Heart right ventricle (tissue), 16 donors: ENCODE results near the gene ALOX15B. TPM values are rescaled to one million over a fixed set of nuclear protein-coding genes. Genes with fewer than 3 reads are reported as not detected.

Experiments
- ATAC-seq, 8 donors: fragments of 200-7000 bp; cut with Tn5 transposase; one replicate each; pipeline ENCODE4 v1.9.1; 2020; ENCODE audit warnings: mild to moderate bottlenecking in 8 of 8, moderate library complexity in 8 of 8, moderate number of reproducible peaks in 1 of 8
- DNase-seq, 2 donors: peaks; one replicate each; pipeline ENCODE4 v3.0.0-alpha.2; 2020
- H3K27ac ChIP-seq, 10 donors: fragments of 200-600 bp; sonication (generic) in 2 of 10; one replicate each; pipeline versions ENCODE4 v1.5.0 to v1.8.0; 2020 to 2022; ENCODE audit warnings: mild to moderate bottlenecking in 3 of 10
- H3K27me3 ChIP-seq, 7 donors: fragments of 200-600 bp; one replicate each; pipeline ENCODE4 v1.8.0; 2021 to 2022; ENCODE audit warnings: mild to moderate bottlenecking in 2 of 7
- H3K36me3 ChIP-seq, 9 donors: fragments of 200-600 bp; sonication (generic) in 1 of 9; one replicate each; pipeline versions ENCODE4 v1.5.0 to v1.8.0; 2020 to 2022; ENCODE audit warnings: mild to moderate bottlenecking in 2 of 9
- H3K4me1 ChIP-seq, 9 donors: fragments of 200-600 bp; sonication (generic) in 1 of 9; one replicate each; pipeline versions ENCODE4 v1.5.0 to v1.8.0; 2020 to 2022; ENCODE audit warnings: mild to moderate bottlenecking in 4 of 9
- H3K4me3 ChIP-seq, 10 donors: fragments of 200-600 bp; sonication (generic) in 2 of 10; one replicate each; pipeline versions ENCODE4 v1.5.0 to v1.8.0; 2020 to 2022; ENCODE audit warnings: mild to moderate bottlenecking in 7 of 10, moderate library complexity in 2 of 10
- H3K9me3 ChIP-seq, 11 donors: fragments of 200-600 bp in 10 of 11; sonication (generic) in 2 of 11; one replicate each; pipeline versions ENCODE4 v1.5.0 to v1.8.0; 2013 to 2022; ENCODE audit warnings: mild to moderate bottlenecking in 2 of 11, control low read depth in 1 of 11, moderate library complexity in 1 of 11
- WGBS, 2 donors: extraction: QIAGEN DNeasy Blood & Tissue Kit; methylation state at CpG; one replicate each; pipeline ENCODE4 v1.1.7; 2013; ENCODE audit warnings: inconsistent platforms in 1 of 2; 5-methylcytosine and 5-hydroxymethylcytosine counted together
- intact Hi-C, 10 donors: fragments of 100-400 bp; cut with DNase I; formaldehyde crosslinking; loops; one replicate each; pipeline versions ENCODE4 v1.11.1 to v1.14.2; 2022
- polyA plus RNA-seq, 2 donors: library from polyadenylated mRNA; stranded (reverse); fragments of 200-250 nt; gene quantifications; one replicate each; pipeline ENCODE4 v1.2.3, GENCODE V29; 2013
- total RNA-seq, 10 donors: library from RNA; stranded (reverse); fragmentation: NEBNext Ultra II Directional in 3 of 10; extraction: Animal tissue kit (Norgen Biotek cat#: 25700) in 3 of 10; gene quantifications; one replicate each; pipeline versions ENCODE4 v1.2.1 to v1.2.4, GENCODE V29; 2021 to 2023
- TF ChIP-seq, protein P1 (sequence below), 9 donors: fragments of 200-600 bp; sonication (generic) in 2 of 9; IDR thresholded peaks; one replicate each; pipeline versions ENCODE4 v1.5.0 to v1.8.0; 2021 to 2022; ENCODE audit warnings: antibody characterized with exemption in 9 of 9, mild to moderate bottlenecking in 5 of 9, moderate library complexity in 1 of 9
- donor health status: Arrhythmogenic right ventricular cardiomyopathy.
- donor health status: ischemic (EF 13 %, LVEDD 7.1; RV severe dilation, severe dysfunction).
- donor health status: healthy with polysubstance abuse.
- donor health status: DM: no; HTN: yes; CAD: no.
- donor health status: DM: no; HTN: no; CAD: no.
- donor health status: ischemic (EF 25% LVEDD 6.9; RV normal size, moderate dysfunction).
- donor health status: ischemic (EF 25% LVEDD 5.7; RV mildly dilated, moderate dysfunction).
- donor health status: healthy.
- donor health status: DM: yes; HTN: yes; CAD: no.
- donor health status: Ischemic cardiomyopathy.
- donor health status: ischemic (EF 35%, LVEDD 5.7; RV mildly dilated, moderate dysfunction).
- donor health status: nonischemic (EF 11% LVEDD 7.7; RV severe dilation, severe dysfunction).
- donor health status: DM: yes; HTN: yes; CAD: no.
- donor health status: PGD.
- donor health status: ischemic (EF 29% LVEDD 5.4; RV normal size, mild dysfunction).
- donor health status: nonischemic (EF 23%, LVEDD 6.1; RV moderate dilation, normal function).

Gene ALOX15B
- total and polyA plus RNA-seq, 12 donors: 0.10 to 1.3 (median 0.27) TPM; not detected in 6

DNA sequence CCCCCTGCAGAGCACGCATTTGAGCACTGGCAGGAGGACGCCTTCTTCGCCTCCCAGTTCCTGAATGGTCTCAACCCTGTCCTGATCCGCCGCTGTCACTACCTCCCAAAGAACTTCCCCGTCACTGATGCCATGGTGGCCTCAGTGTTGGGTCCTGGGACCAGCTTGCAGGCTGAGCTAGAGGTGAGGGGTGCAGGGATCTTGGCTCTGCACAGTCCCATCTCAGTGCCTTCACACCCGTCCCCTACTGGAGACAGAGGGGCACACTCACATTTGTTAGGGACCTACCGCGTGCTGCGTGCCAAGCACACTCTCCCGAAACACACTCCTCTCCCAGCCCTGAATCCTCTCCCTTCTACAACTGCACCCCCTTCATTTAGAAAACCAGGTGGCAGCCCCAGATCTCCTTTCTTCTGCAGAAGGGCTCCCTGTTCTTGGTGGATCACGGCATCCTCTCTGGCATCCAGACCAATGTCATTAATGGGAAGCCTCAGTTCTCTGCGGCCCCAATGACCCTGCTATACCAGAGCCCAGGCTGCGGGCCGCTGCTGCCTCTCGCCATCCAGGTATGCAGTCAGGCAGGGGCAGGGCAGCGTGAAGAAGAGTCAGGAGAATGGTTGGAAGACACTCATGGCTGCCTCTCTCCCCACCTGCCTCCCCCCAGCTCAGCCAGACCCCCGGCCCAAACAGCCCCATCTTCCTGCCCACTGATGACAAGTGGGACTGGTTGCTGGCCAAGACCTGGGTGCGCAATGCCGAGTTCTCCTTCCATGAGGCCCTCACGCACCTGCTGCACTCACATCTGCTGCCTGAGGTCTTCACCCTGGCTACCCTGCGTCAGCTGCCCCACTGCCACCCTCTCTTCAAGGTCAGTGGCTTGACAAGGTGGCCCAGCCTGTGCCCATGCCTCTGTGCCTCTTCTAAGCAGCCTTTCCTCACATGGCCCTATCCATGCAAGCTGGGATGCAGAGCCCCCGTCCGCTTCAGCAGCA lies 6.3 kb downstream of the ALOX15B start:
- Histone ChIP-seq H3K9me3 (no peaks in the 10 kb centered on the region), H3K27me3 (peaks cover 0 to 29% (median 1%) of the 10 kb centered on the region in 7 donors), H3K4me3 (no peak overlapping the region), H3K36me3 (no peaks in the 10 kb centered on the region), H3K4me1 (peaks cover 0 to 23% (median 0%) of the 10 kb centered on the region in 9 donors), H3K27ac (no peak overlapping the region)
- WGBS, 2 donors: 83 to 85% methylated on average over 24 of the region's 24 CpGs
- intact Hi-C loops: loop anchor here (5.0 to 10.0 kb wide), 9 partner anchors 130 to 310 kb away; partner anchors contain the start of gene RNF227 (in 1 of the 10)
- TF ChIP-seq, protein P1, sequence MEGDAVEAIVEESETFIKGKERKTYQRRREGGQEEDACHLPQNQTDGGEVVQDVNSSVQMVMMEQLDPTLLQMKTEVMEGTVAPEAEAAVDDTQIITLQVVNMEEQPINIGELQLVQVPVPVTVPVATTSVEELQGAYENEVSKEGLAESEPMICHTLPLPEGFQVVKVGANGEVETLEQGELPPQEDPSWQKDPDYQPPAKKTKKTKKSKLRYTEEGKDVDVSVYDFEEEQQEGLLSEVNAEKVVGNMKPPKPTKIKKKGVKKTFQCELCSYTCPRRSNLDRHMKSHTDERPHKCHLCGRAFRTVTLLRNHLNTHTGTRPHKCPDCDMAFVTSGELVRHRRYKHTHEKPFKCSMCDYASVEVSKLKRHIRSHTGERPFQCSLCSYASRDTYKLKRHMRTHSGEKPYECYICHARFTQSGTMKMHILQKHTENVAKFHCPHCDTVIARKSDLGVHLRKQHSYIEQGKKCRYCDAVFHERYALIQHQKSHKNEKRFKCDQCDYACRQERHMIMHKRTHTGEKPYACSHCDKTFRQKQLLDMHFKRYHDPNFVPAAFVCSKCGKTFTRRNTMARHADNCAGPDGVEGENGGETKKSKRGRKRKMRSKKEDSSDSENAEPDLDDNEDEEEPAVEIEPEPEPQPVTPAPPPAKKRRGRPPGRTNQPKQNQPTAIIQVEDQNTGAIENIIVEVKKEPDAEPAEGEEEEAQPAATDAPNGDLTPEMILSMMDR (IDR thresholded peaks at IDR 0.05): no peak
- ATAC-seq: no peak
- no peak for DNase-seq

DNA sequence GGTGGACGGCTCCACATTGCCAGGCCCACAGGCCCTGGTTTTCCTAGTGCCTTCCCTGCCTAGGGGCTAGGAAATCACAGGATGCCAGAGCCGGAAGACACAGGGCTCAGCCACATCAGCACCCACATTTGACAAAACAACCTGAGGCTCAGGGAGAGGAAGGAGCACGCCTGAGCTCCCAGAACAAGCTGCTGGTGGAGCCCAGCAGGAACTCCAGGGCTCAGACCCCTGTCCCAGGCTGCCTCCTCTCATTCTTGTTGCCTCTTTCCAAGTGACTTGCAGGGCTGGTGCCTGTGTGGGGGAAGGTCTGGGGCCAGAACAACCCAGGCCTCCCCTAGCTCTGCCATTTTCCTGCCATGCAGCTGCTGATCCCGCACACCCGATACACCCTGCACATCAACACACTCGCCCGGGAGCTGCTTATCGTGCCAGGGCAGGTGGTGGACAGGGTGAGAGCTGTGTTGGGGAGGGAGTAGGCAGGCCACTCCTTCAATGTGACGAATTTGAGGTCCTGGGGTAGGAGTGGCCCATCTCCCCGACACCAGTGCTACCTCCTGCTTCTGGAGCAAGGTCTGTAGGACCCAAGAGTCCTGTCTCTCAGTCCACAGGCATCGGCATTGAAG lies 7.6 kb downstream of the ALOX15B start:
- DNase-seq (no peak), ATAC-seq (peak in 1 of 8 donors; percentile 29)
- no peaks in the 10 kb centered on the region for H3K9me3 ChIP-seq
- intact Hi-C loops: loop anchor here in 4 of 10 donors (10.0 kb wide), 5 partner anchors 132 to 312 kb away; partner anchors contain the start of gene RNF227 (in 1 of the 4)
- TF ChIP-seq, protein P1 (IDR thresholded peaks at IDR 0.05): no peak
- H3K27me3 ChIP-seq: peaks cover 0 to 25% (median 0%) of the 10 kb centered on the region in 7 donors
- peaks cover 0 to 10% (median 0%) of the 10 kb centered on the region in 9 donors for H3K4me1 ChIP-seq
- no peaks in the 10 kb centered on the region for H3K36me3 ChIP-seq
- 88 to 92% methylated on average over 11 of the region's 11 CpGs for WGBS, 2 donors
- H3K27ac ChIP-seq: no peak overlapping the region
- no peak overlapping the region for H3K4me3 ChIP-seq

DNA sequence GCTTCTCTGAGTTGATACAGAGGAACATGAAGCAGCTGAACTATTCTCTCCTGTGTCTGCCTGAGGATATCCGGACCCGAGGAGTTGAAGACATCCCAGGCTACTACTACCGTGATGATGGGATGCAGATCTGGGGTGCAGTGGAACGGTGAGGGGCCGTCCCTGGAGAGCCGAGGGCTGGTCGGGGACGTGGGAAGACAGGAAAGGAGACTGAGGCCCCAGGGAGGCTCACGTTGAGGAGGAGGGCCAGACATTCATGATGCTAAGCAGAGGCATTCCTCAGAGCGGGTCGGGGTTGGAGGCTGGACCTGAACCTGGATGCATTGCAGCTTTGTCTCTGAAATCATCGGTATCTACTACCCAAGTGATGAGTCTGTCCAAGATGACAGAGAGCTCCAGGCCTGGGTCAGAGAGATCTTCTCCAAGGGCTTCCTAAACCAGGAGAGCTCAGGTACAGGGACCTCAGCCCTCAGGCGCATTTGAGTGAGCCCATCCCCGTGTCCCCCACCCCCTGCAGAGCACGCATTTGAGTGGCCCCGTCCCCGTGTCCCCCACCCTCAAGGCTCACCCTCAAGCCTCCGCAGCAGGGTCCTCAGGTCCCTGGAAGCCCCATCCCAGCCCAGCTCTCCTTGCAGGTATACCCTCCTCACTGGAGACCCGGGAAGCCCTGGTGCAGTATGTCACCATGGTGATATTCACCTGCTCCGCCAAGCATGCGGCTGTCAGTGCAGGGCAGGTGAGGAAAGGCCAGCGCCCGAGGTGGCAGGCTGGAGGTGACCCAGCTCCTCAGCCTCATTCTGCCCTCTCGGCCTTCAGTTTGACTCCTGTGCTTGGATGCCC lies 8.3 kb downstream of the ALOX15B start:
- no peaks in the 10 kb centered on the region for H3K36me3 ChIP-seq
- peaks cover 0 to 25% (median 0%) of the 10 kb centered on the region in 7 donors for H3K27me3 ChIP-seq
- WGBS, 2 donors: 79% methylated on average over 24 of the region's 24 CpGs
- H3K9me3 ChIP-seq: no peaks in the 10 kb centered on the region
- no peak overlapping the region for H3K27ac ChIP-seq
- DNase-seq: no peak
- TF ChIP-seq, protein P1 (IDR thresholded peaks at IDR 0.05): no peak
- H3K4me1 ChIP-seq: peaks cover 0 to 3% (median 0%) of the 10 kb centered on the region in 9 donors
- no peak overlapping the region for H3K4me3 ChIP-seq
- intact Hi-C loops: loop anchor here in 4 of 10 donors (10.0 kb wide), 5 partner anchors 132 to 312 kb away; partner anchors contain the start of gene RNF227 (in 1 of the 4)
- ATAC-seq: no peak
